ENCODE results near the gene GULP1. TPM values are rescaled to one million over a fixed set of nuclear protein-coding genes. Genes with fewer than 3 reads are reported as not detected.

The GULP1 gene
- polyA plus RNA-seq, 1 donor (not counting 4 experiments of a cell fraction or from before 2014, with no cell fraction given) = 11.7 TPM

- Histone ChIP-seq H2AFZ (ENCODE audit: control insufficient read depth, low read length) (no peak overlapping the region), H3K4me2 (ENCODE audit: control insufficient read depth, extremely low read depth, insufficient read depth, low read depth, low read length) (no peak overlapping the region), H3K9ac (ENCODE audit: control insufficient read depth, extremely low read depth, insufficient read depth, low read length) (no peak overlapping the region), H3K4me1 (ENCODE audit: control insufficient read depth, extremely low read depth, insufficient read depth, low read length) (no peaks in the 10 kb centered on the region), H3K27me3 (ENCODE audit: control insufficient read depth, extremely low read depth, insufficient read depth, low read length) (no peaks in the 10 kb centered on the region), H3K27ac (ENCODE audit: control insufficient read depth, insufficient read depth, low read length) (no peak overlapping the region), H3K9me1 (ENCODE audit: control insufficient read depth, extremely low read depth, insufficient read depth, low read length) (no peaks in the 10 kb centered on the region), H3K79me2 (ENCODE audit: control insufficient read depth, insufficient read depth, low read length) (no peaks in the 10 kb centered on the region), H3K9me3 (ENCODE audit: control insufficient read depth, low read depth, low read length) (no peaks in the 10 kb centered on the region), H4K20me1 (ENCODE audit: control insufficient read depth, extremely low read depth, insufficient read depth, low read length) (no peaks in the 10 kb centered on the region), H3K36me3 (ENCODE audit: control insufficient read depth in 2 of 2, extremely low read depth in 1 of 2, insufficient read depth in 2 of 2, low read length in 2 of 2) (no peaks in the 10 kb centered on the region), H3K4me3 (ENCODE audit: control insufficient read depth in 2 of 3, extremely low read depth in 1 of 3, insufficient read depth in 2 of 3, low read depth in 1 of 3, low read length in 3 of 3) (no peak overlapping the region)
- no peak for DNase-seq (ENCODE audit: low read depth, low spot score)
- dilution Hi-C loops (cut with MboI; ENCODE audit: extremely low pct_ligation_motif_present, low sequenced_read_pairs) = no loop called here
- FAIRE-seq = no peak
- no peak for TF ChIP-seq EZH2 (IDR thresholded peaks at IDR 0.05; ENCODE audit: low read length)
- TF ChIP-seq, protein P1, sequence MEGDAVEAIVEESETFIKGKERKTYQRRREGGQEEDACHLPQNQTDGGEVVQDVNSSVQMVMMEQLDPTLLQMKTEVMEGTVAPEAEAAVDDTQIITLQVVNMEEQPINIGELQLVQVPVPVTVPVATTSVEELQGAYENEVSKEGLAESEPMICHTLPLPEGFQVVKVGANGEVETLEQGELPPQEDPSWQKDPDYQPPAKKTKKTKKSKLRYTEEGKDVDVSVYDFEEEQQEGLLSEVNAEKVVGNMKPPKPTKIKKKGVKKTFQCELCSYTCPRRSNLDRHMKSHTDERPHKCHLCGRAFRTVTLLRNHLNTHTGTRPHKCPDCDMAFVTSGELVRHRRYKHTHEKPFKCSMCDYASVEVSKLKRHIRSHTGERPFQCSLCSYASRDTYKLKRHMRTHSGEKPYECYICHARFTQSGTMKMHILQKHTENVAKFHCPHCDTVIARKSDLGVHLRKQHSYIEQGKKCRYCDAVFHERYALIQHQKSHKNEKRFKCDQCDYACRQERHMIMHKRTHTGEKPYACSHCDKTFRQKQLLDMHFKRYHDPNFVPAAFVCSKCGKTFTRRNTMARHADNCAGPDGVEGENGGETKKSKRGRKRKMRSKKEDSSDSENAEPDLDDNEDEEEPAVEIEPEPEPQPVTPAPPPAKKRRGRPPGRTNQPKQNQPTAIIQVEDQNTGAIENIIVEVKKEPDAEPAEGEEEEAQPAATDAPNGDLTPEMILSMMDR (optimal IDR thresholded peaks at IDR 0.05 in 1 of 3, IDR thresholded peaks at IDR 0.05 in 1 of 3, conservative IDR thresholded peaks at IDR 0.05 in 1 of 3; ENCODE audit: extremely low read depth in 1 of 3, insufficient read depth in 2 of 3, low read length in 3 of 3) = no peak
These were observed 31.2 kb downstream of the GULP1 start for GRCh38 chr2:188322569-188323551.

- no peaks in the 10 kb centered on the region for H3K27me3 ChIP-seq (ENCODE audit: control insufficient read depth, extremely low read depth, insufficient read depth, low read length)
- H3K36me3 ChIP-seq (ENCODE audit: control insufficient read depth in 2 of 2, extremely low read depth in 1 of 2, insufficient read depth in 2 of 2, low read length in 2 of 2) = no peaks in the 10 kb centered on the region
- no peak overlapping the region for H3K4me3 ChIP-seq (ENCODE audit: control insufficient read depth in 2 of 3, extremely low read depth in 1 of 3, insufficient read depth in 2 of 3, low read depth in 1 of 3, low read length in 3 of 3)
- H3K79me2 ChIP-seq (ENCODE audit: control insufficient read depth, insufficient read depth, low read length) = no peaks in the 10 kb centered on the region
- H2AFZ ChIP-seq (ENCODE audit: control insufficient read depth, low read length) = no peak overlapping the region
- H3K4me1 ChIP-seq (ENCODE audit: control insufficient read depth, extremely low read depth, insufficient read depth, low read length) = no peaks in the 10 kb centered on the region
- no peak overlapping the region for H3K9ac ChIP-seq (ENCODE audit: control insufficient read depth, extremely low read depth, insufficient read depth, low read length)
- FAIRE-seq = no peak
- H3K9me3 ChIP-seq (ENCODE audit: control insufficient read depth, low read depth, low read length) = no peaks in the 10 kb centered on the region
- H3K4me2 ChIP-seq (ENCODE audit: control insufficient read depth, extremely low read depth, insufficient read depth, low read depth, low read length) = no peak overlapping the region
- no peaks in the 10 kb centered on the region for H3K9me1 ChIP-seq (ENCODE audit: control insufficient read depth, extremely low read depth, insufficient read depth, low read length)
- no peaks in the 10 kb centered on the region for H4K20me1 ChIP-seq (ENCODE audit: control insufficient read depth, extremely low read depth, insufficient read depth, low read length)
- TF ChIP-seq, protein P1 (optimal IDR thresholded peaks at IDR 0.05 in 1 of 3, IDR thresholded peaks at IDR 0.05 in 1 of 3, conservative IDR thresholded peaks at IDR 0.05 in 1 of 3; ENCODE audit: extremely low read depth in 1 of 3, insufficient read depth in 2 of 3, low read length in 3 of 3) = no peak
- TF ChIP-seq EZH2 (IDR thresholded peaks at IDR 0.05; ENCODE audit: low read length) = no peak
- no peak for DNase-seq (ENCODE audit: low read depth, low spot score)
- no peak overlapping the region for H3K27ac ChIP-seq (ENCODE audit: control insufficient read depth, insufficient read depth, low read length)
- dilution Hi-C loops (cut with MboI; ENCODE audit: extremely low pct_ligation_motif_present, low sequenced_read_pairs) = no loop called here
These were observed 32.4 kb downstream of the GULP1 start for GRCh38 chr2:188324067-188324466.
